ENCODE data around the gene TSPO2. TPM values are rescaled to one million over a fixed set of nuclear protein-coding genes. Genes with fewer than 3 reads are reported as not detected.

Gene TSPO2
- total and polyA plus RNA-seq, 2 of the 8 experiments (the other 6 are each of a cell fraction or from before 2014, with no cell fraction given) = not detected

GRCh38 chr6:40999569-40999968 lies 42.7 kb upstream of the TSPO2 start:
- Histone ChIP-seq H4K20me1 (replicated peaks in 1 of 2; ENCODE audit: control insufficient read depth in 1 of 2, insufficient read depth in 2 of 2, low read length in 2 of 2) (no peaks in the 10 kb centered on the region), H3K4me1 (replicated peaks in 1 of 4; ENCODE audit: control insufficient read depth in 3 of 4, insufficient read depth in 4 of 4, low read length in 3 of 4) (peaks cover 12 to 32% (median 23%) of the 10 kb centered on the region in 4 experiments), H3K27ac (ENCODE audit: low read depth, low read length) (no peak overlapping the region), H2BK20ac (ENCODE audit: low read length) (no peak overlapping the region), H3K4ac (replicated peaks; ENCODE audit: insufficient read length, low read depth, low read length) (no peak overlapping the region), H3K18ac (ENCODE audit: extremely low read depth, low read length) (peak overlapping the region; percentile 65; the same call in 1 of the 2 replicates), H3K4me3 (ENCODE audit: extremely low read depth in 1 of 4, insufficient read depth in 2 of 4, low read depth in 3 of 4, low read length in 4 of 4) (no peak overlapping the region), H2AFZ (ENCODE audit: low read length) (no peak overlapping the region), H2BK12ac (ENCODE audit: low read depth, low read length) (peak overlapping the region; percentile 96), H3K23me2 (ENCODE audit: low read depth, low read length) (no peaks in the 10 kb centered on the region), H3K9me3 (ENCODE audit: insufficient read depth in 2 of 2, low read depth in 1 of 2, low read length in 1 of 2) (no peaks in the 10 kb centered on the region), H3K27me3 (replicated peaks in 1 of 4; ENCODE audit: control insufficient read depth in 3 of 4, extremely low read depth in 1 of 4, insufficient read depth in 3 of 4, low read length in 3 of 4) (no peaks in the 10 kb centered on the region; a peak in 2 of 7 replicates), H3K56ac (replicated peaks; ENCODE audit: insufficient read length, low read depth, low read length) (no peak overlapping the region), H2BK120ac (replicated peaks; ENCODE audit: low read depth, low read length) (no peak overlapping the region), H3K36me3 (ENCODE audit: control insufficient read depth in 2 of 4, insufficient read depth in 4 of 4, low read length in 3 of 4) (no peaks in the 10 kb centered on the region), H2BK5ac (ENCODE audit: low read depth, low read length) (no peak overlapping the region), H2BK15ac (ENCODE audit: low read length) (no peak overlapping the region), H4K91ac (replicated peaks; ENCODE audit: insufficient read length, low read length) (no peak overlapping the region), H4K8ac (ENCODE audit: extremely low read depth, insufficient read depth, low read length) (no peak overlapping the region), H3K79me2 (ENCODE audit: control insufficient read depth in 1 of 2, insufficient read depth in 2 of 2, low read length in 2 of 2) (no peaks in the 10 kb centered on the region), H3K23ac (ENCODE audit: insufficient read length) (no peak overlapping the region), H2AK5ac (ENCODE audit: low read depth, low read length) (no peak overlapping the region), H3K14ac (ENCODE audit: insufficient read length) (no peak overlapping the region), H4K5ac (ENCODE audit: insufficient read length, low read depth, low read length) (no peak overlapping the region), H3K79me1 (ENCODE audit: low read depth, low read length) (no peaks in the 10 kb centered on the region), H3K4me2 (ENCODE audit: insufficient read depth in 1 of 2, low read depth in 2 of 2, low read length in 2 of 2) (no peak overlapping the region), H3K9ac (replicated peaks in 1 of 4; ENCODE audit: extremely low read depth in 1 of 4, low read depth in 3 of 4, low read length in 3 of 4) (no peak overlapping the region)
- peak; percentile 53 to 59 for DNase-seq (ENCODE audit: low read depth in 1 of 2, low spot score in 2 of 2)
- 64% methylated on average over 3 of the region's 3 CpGs; no CpG with 5 or more reads in 1 of the 2 experiments for WGBS, 2 experiments (ENCODE audit: extremely low coverage in 1 of 2, insufficient coverage in 1 of 2, insufficient read length in 1 of 2, insufficient replicate concordance in 2 of 2, low coverage in 1 of 2, low lambda C conversion rate in 2 of 2, missing lambda C conversion rate in 1 of 2)
- ChIA-PET POLR2A (ENCODE audit: partially characterized antibody) (interaction anchor here (1.0 kb wide), 1 partner anchor 32 kb away, joined by 3 read pairs; no protein-coding TSS in a partner anchor), CTCF (ENCODE audit: partially characterized antibody) (interaction anchor here (0.9 to 4.4 kb wide), 11 partner anchors 9 to 105 kb away, joined by 3 to 37 read pairs (median 4); no protein-coding TSS in a partner anchor)
- peak; percentile 60 for FAIRE-seq
- no peak for TF ChIP-seq EZH2 (IDR thresholded peaks at IDR 0.05; ENCODE audit: low read depth, low read length, severe bottlenecking)
- no peak for TF ChIP-seq FOSL1 (IDR thresholded peaks at IDR 0.05; ENCODE audit: insufficient read depth, low read depth, low read length)
- TF ChIP-seq CREB1 (IDR thresholded peaks at IDR 0.05) = no peak
- TF ChIP-seq HDAC6 (IDR thresholded peaks at IDR 0.05; ENCODE audit: low read depth, low read length) = no peak
- TF ChIP-seq NANOG (IDR thresholded peaks at IDR 0.05; ENCODE audit: insufficient read depth, low read depth, low read length, poor library complexity, severe bottlenecking) = no peak
- no peak for TF ChIP-seq NRF1 (IDR thresholded peaks at IDR 0.05; ENCODE audit: low read depth, low read length)
- peak; percentile 58 to 83 (median 75) for TF ChIP-seq CTCF (IDR thresholded peaks at IDR 0.05; ENCODE audit: control extremely low read depth in 1 of 3, insufficient read depth in 1 of 3, low read depth in 1 of 3, low read length in 3 of 3)
- no peak for TF ChIP-seq CEBPB (IDR thresholded peaks at IDR 0.05; ENCODE audit: low read depth, low read length)
- TF ChIP-seq YY1 (IDR thresholded peaks at IDR 0.05; ENCODE audit: low read depth, low read length) = no peak
- no peak for TF ChIP-seq ZNF274 (IDR thresholded peaks at IDR 0.05; ENCODE audit: borderline replicate concordance, extremely low read depth, low read length)
- no peak for TF ChIP-seq RXRA (IDR thresholded peaks at IDR 0.05; ENCODE audit: insufficient read depth, low read depth, low read length)
- no peak for TF ChIP-seq GABPA (IDR thresholded peaks at IDR 0.05; ENCODE audit: borderline replicate concordance, insufficient read depth, low read length)

Data from H1 (cell line).